Measurements from ENCODE around the gene FAP. TPM values are rescaled to one million over a fixed set of nuclear protein-coding genes. Genes with fewer than 3 reads are reported as not detected.

Gene FAP
- total and polyA plus RNA-seq, 2 donors (not counting 3 experiments of a cell fraction or from before 2014, with no cell fraction given) = 1.1 TPM; not detected in 1

DNA sequence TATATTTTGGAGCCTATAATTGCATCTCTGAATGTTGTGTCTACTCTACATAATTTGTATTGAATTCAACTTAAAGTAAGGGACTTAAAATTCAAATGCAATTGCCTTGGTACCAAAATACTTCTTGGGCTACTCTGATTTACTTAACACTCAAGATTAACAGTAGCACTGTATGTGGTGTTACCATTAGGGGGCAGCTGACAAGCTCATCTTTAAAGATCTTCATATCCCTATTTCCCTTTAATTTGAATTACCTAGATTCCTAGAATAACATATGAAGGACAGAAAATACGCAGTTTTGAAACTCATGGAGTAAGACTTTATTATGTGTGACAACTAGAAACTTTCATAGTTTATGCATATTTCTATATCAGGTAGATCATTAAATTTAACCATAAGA is 37.4 kb upstream of the FAP start:
- dilution Hi-C loops (cut with MboI; ENCODE audit: extremely low pct_ligation_motif_present, low sequenced_read_pairs) (no loop called here), intact Hi-C loops (cut with micrococcal nuclease) (no loop called here)
- no peak overlapping the region for H3K4me3 ChIP-seq (replicated peaks in 1 of 3; ENCODE audit: insufficient read depth in 1 of 3, low read depth in 1 of 3, low read length in 3 of 3)
- no peaks in the 10 kb centered on the region for H3K9me1 ChIP-seq (replicated peaks; ENCODE audit: control insufficient read depth, extremely low read depth, insufficient read depth, low read length)
- H3K36me3 ChIP-seq (ENCODE audit: control insufficient read depth in 2 of 2, extremely low read depth in 1 of 2, insufficient read depth in 2 of 2, low read length in 2 of 2) = no peaks in the 10 kb centered on the region
- no peak overlapping the region for H3K9ac ChIP-seq (replicated peaks; ENCODE audit: extremely low read depth, insufficient read depth, low read length)
- no peaks in the 10 kb centered on the region for H4K20me1 ChIP-seq (replicated peaks; ENCODE audit: control insufficient read depth, extremely low read depth, insufficient read depth, low read length)
- no peaks in the 10 kb centered on the region for H3K27me3 ChIP-seq (ENCODE audit: control insufficient read depth in 2 of 2, insufficient read depth in 2 of 2, low read length in 2 of 2)
- H3K4me2 ChIP-seq (ENCODE audit: insufficient read depth, low read length) = no peak overlapping the region
- BruUV-seq (replicated peaks) = no TSS peak
- no peak overlapping the region for H2AFZ ChIP-seq (ENCODE audit: low read depth, low read length)
- FAIRE-seq (no peak), DNase-seq (ENCODE audit: low read depth, low spot score) (no peak)
- ChIA-PET POLR2A (no interaction called here), CTCF (interaction anchor here (0.8 to 2.3 kb wide), 3 partner anchors 17 to 60 kb away, joined by 3 to 15 read pairs (median 10); no protein-coding TSS in a partner anchor)
- TF ChIP-seq POLR2A (IDR thresholded peaks at IDR 0.05; ENCODE audit: low read depth, low read length) (no peak), MYC (IDR thresholded peaks at IDR 0.05; ENCODE audit: low read depth, low read length) (no peak), EZH2 (IDR thresholded peaks at IDR 0.05; ENCODE audit: borderline replicate concordance, low read depth, low read length, severe bottlenecking) (no peak), GATA2 (IDR thresholded peaks at IDR 0.05; ENCODE audit: insufficient read depth, insufficient read length, low read depth, low read length) (no peak), FOS (IDR thresholded peaks at IDR 0.05; ENCODE audit: borderline replicate concordance, insufficient read depth, low read length) (no peak), JUN (IDR thresholded peaks at IDR 0.05; ENCODE audit: borderline replicate concordance, insufficient read depth, insufficient read length, low read depth) (no peak), POLR2AphosphoS5 (IDR thresholded peaks at IDR 0.05; ENCODE audit: insufficient read depth, low read depth, low read length) (no peak)
- TF ChIP-seq, protein P1, sequence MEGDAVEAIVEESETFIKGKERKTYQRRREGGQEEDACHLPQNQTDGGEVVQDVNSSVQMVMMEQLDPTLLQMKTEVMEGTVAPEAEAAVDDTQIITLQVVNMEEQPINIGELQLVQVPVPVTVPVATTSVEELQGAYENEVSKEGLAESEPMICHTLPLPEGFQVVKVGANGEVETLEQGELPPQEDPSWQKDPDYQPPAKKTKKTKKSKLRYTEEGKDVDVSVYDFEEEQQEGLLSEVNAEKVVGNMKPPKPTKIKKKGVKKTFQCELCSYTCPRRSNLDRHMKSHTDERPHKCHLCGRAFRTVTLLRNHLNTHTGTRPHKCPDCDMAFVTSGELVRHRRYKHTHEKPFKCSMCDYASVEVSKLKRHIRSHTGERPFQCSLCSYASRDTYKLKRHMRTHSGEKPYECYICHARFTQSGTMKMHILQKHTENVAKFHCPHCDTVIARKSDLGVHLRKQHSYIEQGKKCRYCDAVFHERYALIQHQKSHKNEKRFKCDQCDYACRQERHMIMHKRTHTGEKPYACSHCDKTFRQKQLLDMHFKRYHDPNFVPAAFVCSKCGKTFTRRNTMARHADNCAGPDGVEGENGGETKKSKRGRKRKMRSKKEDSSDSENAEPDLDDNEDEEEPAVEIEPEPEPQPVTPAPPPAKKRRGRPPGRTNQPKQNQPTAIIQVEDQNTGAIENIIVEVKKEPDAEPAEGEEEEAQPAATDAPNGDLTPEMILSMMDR (IDR thresholded peaks at IDR 0.05; ENCODE audit: extremely low read depth in 1 of 2, insufficient read depth in 1 of 2, low read depth in 1 of 2, low read length in 2 of 2) = no peak
- TF ChIP-seq, protein P2, sequence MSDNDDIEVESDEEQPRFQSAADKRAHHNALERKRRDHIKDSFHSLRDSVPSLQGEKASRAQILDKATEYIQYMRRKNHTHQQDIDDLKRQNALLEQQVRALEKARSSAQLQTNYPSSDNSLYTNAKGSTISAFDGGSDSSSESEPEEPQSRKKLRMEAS (IDR thresholded peaks at IDR 0.05; ENCODE audit: insufficient read depth, insufficient read length) = no peak
- H3K9me3 ChIP-seq (replicated peaks; ENCODE audit: control insufficient read depth, insufficient read depth, low read length) = no peaks in the 10 kb centered on the region
- no peak overlapping the region for H3K27ac ChIP-seq (ENCODE audit: insufficient read depth, low read depth, low read length)
- H3K79me2 ChIP-seq (ENCODE audit: control insufficient read depth, insufficient read depth, low read length) = no peaks in the 10 kb centered on the region
- no peaks in the 10 kb centered on the region for H3K4me1 ChIP-seq (ENCODE audit: control insufficient read depth, extremely low read depth, insufficient read depth, low read length)
